ENCODE measurements around the gene MIB1.

MIB1 gene

GRCh38 chr18:21865043-21865442 is 124.5 kb downstream of the MIB1 start:
- no peak overlapping the region for H3K27ac ChIP-seq
- H3K4me3 ChIP-seq = no peak overlapping the region
- TF ChIP-seq CTCF (IDR thresholded peaks at IDR 0.05) = no peak
- no peak for DNase-seq (ENCODE audit: low spot score)

GRCh38 chr18:21868770-21869169 is 128.2 kb downstream of the MIB1 start:
- Histone ChIP-seq H3K27ac (no peak overlapping the region), H3K4me3 (no peak overlapping the region)
- DNase-seq (ENCODE audit: low spot score) = no peak
- TF ChIP-seq CTCF (IDR thresholded peaks at IDR 0.05) = no peak

- no peak for TF ChIP-seq CTCF (IDR thresholded peaks at IDR 0.05)
- no peak overlapping the region for H3K27ac ChIP-seq
- no peak overlapping the region for H3K4me3 ChIP-seq
- no peak for DNase-seq (ENCODE audit: low spot score)
These were observed 149.0 kb downstream of the MIB1 start for GRCh38 chr18:21889570-21889969.

- H3K4me3 ChIP-seq = no peak overlapping the region
- no peak overlapping the region for H3K27ac ChIP-seq
- DNase-seq (ENCODE audit: low spot score) = no peak
- TF ChIP-seq CTCF (IDR thresholded peaks at IDR 0.05) = no peak
These were observed 154.2 kb downstream of the MIB1 start for GRCh38 chr18:21894619-21895367.

- TF ChIP-seq CTCF (IDR thresholded peaks at IDR 0.05) = no peak
- no peak overlapping the region for H3K4me3 ChIP-seq
- H3K27ac ChIP-seq = no peak overlapping the region
- DNase-seq (ENCODE audit: low spot score) = no peak
These were observed 156.2 kb downstream of the MIB1 start for GRCh38 chr18:21896732-21897336.

GRCh38 chr18:21897811-21898210 is 157.2 kb downstream of the MIB1 start:
- TF ChIP-seq CTCF (IDR thresholded peaks at IDR 0.05) = peak; percentile 50
- no peak overlapping the region for H3K27ac ChIP-seq
- no peak overlapping the region for H3K4me3 ChIP-seq
- no peak for DNase-seq (ENCODE audit: low spot score)

Measured in coronary artery (tissue), 2 donors.